Astrocyte (in vitro differentiated cells and primary cell): ENCODE measurements around the gene MSANTD4.

Experiments used
- EZH2 ChIP-seq: IDR thresholded peaks from 2 replicates; pipeline ENCODE4 v1.6.1; 2012; ENCODE audit warnings: mild to moderate bottlenecking, low read length, inconsistent platforms; ENCODE audit not compliant: insufficient read depth
- TF ChIP-seq, protein P1 (sequence below): IDR thresholded peaks from 2 replicates; pipeline ENCODE4 v1.5.1; 2011; ENCODE audit warnings: low read depth, mild to moderate bottlenecking, inconsistent platforms, low read length, moderate library complexity; ENCODE audit not compliant: insufficient read depth

DNA sequence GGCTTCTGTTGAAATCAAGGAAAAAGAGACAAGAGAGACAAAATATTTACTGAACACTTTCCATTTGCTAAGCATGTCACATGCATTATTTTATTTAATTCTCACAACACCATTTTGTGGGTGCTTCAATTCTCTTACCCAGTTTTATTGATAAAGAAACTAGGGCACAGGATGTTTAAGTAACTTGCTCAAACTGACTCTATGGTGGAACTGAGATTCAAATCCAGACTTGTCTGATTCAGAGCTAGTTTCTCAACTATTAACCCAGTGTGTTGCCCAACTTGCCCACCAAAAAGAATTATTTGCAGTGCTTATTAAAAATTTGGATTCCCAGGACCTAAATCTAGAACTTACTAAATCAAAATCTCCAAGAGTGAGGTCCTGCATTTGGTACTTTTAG, 21.5 kb upstream of the MSANTD4 start:
- TF ChIP-seq, protein P1, sequence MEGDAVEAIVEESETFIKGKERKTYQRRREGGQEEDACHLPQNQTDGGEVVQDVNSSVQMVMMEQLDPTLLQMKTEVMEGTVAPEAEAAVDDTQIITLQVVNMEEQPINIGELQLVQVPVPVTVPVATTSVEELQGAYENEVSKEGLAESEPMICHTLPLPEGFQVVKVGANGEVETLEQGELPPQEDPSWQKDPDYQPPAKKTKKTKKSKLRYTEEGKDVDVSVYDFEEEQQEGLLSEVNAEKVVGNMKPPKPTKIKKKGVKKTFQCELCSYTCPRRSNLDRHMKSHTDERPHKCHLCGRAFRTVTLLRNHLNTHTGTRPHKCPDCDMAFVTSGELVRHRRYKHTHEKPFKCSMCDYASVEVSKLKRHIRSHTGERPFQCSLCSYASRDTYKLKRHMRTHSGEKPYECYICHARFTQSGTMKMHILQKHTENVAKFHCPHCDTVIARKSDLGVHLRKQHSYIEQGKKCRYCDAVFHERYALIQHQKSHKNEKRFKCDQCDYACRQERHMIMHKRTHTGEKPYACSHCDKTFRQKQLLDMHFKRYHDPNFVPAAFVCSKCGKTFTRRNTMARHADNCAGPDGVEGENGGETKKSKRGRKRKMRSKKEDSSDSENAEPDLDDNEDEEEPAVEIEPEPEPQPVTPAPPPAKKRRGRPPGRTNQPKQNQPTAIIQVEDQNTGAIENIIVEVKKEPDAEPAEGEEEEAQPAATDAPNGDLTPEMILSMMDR: no peak
- no peak for TF ChIP-seq EZH2
